ENCODE results near the gene OMG.
"Not testable (repeated sequence)": the region's sequence is repeated elsewhere in the genome, so short reads cannot be mapped to it uniquely, and the experiment has no call there.

Gene OMG

GRCh38 chr17:31262923-31263322 is 34.1 kb downstream of the OMG start:
- not testable (repeated sequence) for DNase-seq (ENCODE audit: low spot score)

GRCh38 chr17:31261601-31262000 is 35.4 kb downstream of the OMG start:
- DNase-seq (ENCODE audit: low spot score): no peak

- no peak for DNase-seq (ENCODE audit: low spot score)
Observed at GRCh38 chr17:31260151-31260550, 36.9 kb downstream of the OMG start.

- no peak for DNase-seq (ENCODE audit: low spot score)
Observed at GRCh38 chr17:31256936-31257335, 40.1 kb downstream of the OMG start.

GRCh38 chr17:31254654-31255053 is 42.4 kb downstream of the OMG start:
- no peak for DNase-seq (ENCODE audit: low spot score)

- DNase-seq (ENCODE audit: low spot score): no peak
Observed at GRCh38 chr17:31252741-31253140, 44.3 kb downstream of the OMG start.

- no peak for DNase-seq (ENCODE audit: low spot score)
Observed at GRCh38 chr17:31251970-31252328, 45.1 kb downstream of the OMG start.

- DNase-seq (ENCODE audit: low spot score): no peak
Observed at GRCh38 chr17:31251105-31251969, 45.7 kb downstream of the OMG start.

GRCh38 chr17:31250229-31250628 is 46.8 kb downstream of the OMG start:
- DNase-seq (ENCODE audit: low spot score): no peak

- DNase-seq (ENCODE audit: low spot score): no peak
Observed at GRCh38 chr17:31249835-31250141, 47.3 kb downstream of the OMG start.

- DNase-seq (ENCODE audit: low spot score): no peak
Observed at GRCh38 chr17:31248986-31249834, 47.8 kb downstream of the OMG start.
